Measurements from ENCODE around the gene CXCR1. TPM values are rescaled to one million over a fixed set of nuclear protein-coding genes. Genes with fewer than 3 reads are reported as not detected.

CXCR1 gene
- total RNA-seq, 6 experiments from 2014 or later, result not detected

DNA sequence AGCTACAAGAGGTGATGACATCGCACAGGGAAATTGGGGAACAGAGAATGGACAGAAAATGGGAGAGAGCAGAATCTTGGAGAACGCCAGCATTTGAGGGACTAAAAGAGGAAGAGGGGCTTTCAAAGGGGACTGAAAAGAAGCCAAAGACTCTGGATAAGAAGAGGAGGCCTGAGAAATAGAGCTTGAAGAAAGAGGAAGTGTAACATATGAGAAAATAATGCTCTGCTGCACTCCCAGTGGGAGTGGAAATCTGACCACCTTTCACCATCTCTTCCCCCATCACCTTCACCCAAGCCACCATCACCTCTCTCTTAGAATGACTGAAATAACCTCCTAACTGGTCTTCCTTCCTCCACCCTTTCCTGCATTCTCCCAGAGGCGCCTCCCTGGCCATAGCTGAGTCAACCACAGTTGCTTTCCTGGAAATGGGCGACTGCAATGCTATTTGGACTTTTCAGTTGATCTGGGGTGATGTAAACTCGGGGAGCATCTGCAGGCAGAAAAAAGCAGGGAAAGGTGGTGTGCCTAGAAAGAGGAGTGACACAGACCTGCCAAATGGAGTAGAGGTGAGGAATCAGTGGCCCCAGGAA lies 16.8 kb downstream of the CXCR1 start:
- H3K36me3 Mint-ChIP-seq (ENCODE audit: low read depth), result no peaks in the 10 kb centered on the region
- H3K27ac Mint-ChIP-seq, result no peak overlapping the region
- DNase-seq, result no peak
- no peak overlapping the region for H3K4me3 Mint-ChIP-seq
- no peaks in the 10 kb centered on the region; the same call in 1 of the 2 replicates for H3K9me3 Mint-ChIP-seq
- no peaks in the 10 kb centered on the region for H3K4me1 Mint-ChIP-seq (ENCODE audit: low read depth)
- peaks cover 39% of the 10 kb centered on the region for H3K27me3 Mint-ChIP-seq (ENCODE audit: insufficient read depth)
- no peak for TF ChIP-seq CTCF (IDR thresholded peaks at IDR 0.05)

- DNase-seq, result no peak
- Mint-ChIP-seq H3K4me3 (no peak overlapping the region), H3K4me1 (ENCODE audit: low read depth) (no peaks in the 10 kb centered on the region), H3K9me3 (no peaks in the 10 kb centered on the region; the same call in 1 of the 2 replicates), H3K27me3 (ENCODE audit: insufficient read depth) (peaks cover 34% of the 10 kb centered on the region), H3K36me3 (ENCODE audit: low read depth) (no peaks in the 10 kb centered on the region), H3K27ac (no peak overlapping the region)
- TF ChIP-seq CTCF (IDR thresholded peaks at IDR 0.05), result no peak
These were observed 17.7 kb downstream of the CXCR1 start for GRCh38 chr2:218149098-218149497.

- no peak for DNase-seq
- Mint-ChIP-seq H3K27ac (no peak overlapping the region), H3K4me1 (ENCODE audit: low read depth) (no peaks in the 10 kb centered on the region), H3K36me3 (ENCODE audit: low read depth) (no peaks in the 10 kb centered on the region), H3K9me3 (no peaks in the 10 kb centered on the region; the same call in 1 of the 2 replicates), H3K27me3 (ENCODE audit: insufficient read depth) (peaks cover 34% of the 10 kb centered on the region), H3K4me3 (no peak overlapping the region)
- TF ChIP-seq CTCF (IDR thresholded peaks at IDR 0.05), result no peak
These were observed 20.7 kb downstream of the CXCR1 start for GRCh38 chr2:218146056-218146455.

GRCh38 chr2:218145124-218145523 lies 21.6 kb downstream of the CXCR1 start:
- Mint-ChIP-seq H3K4me3 (no peak overlapping the region), H3K27ac (no peak overlapping the region), H3K4me1 (ENCODE audit: low read depth) (no peaks in the 10 kb centered on the region), H3K27me3 (ENCODE audit: insufficient read depth) (peaks cover 32% of the 10 kb centered on the region), H3K9me3 (no peaks in the 10 kb centered on the region; the same call in 1 of the 2 replicates), H3K36me3 (ENCODE audit: low read depth) (no peaks in the 10 kb centered on the region)
- DNase-seq, result no peak
- TF ChIP-seq CTCF (IDR thresholded peaks at IDR 0.05), result no peak

DNA sequence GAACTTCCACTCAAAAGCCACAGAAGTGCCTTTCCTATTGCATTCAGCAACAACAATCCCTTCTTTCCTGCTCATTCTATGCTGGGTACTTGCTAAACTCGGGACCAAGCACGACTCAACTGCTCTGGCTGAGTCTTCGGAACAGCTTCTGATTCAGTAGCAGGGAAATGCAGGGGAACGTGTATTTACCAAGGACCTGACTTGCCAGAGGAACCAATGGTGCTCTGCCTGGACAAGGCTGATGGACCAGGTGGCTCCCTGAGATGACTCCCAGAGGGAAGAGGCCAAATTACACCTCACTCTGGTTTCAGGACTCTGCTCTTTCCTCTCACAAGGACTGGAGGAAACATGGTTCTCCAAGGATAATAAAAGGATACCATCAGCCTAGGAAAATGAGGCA lies 28.7 kb downstream of the CXCR1 start:
- H3K4me3 Mint-ChIP-seq, result no peak overlapping the region
- H3K4me1 Mint-ChIP-seq (ENCODE audit: low read depth), result no peaks in the 10 kb centered on the region
- peaks cover 58% of the 10 kb centered on the region for H3K27me3 Mint-ChIP-seq (ENCODE audit: insufficient read depth)
- no peak overlapping the region for H3K27ac Mint-ChIP-seq
- no peak for TF ChIP-seq CTCF (IDR thresholded peaks at IDR 0.05)
- DNase-seq, result no peak
- no peaks in the 10 kb centered on the region for H3K36me3 Mint-ChIP-seq (ENCODE audit: low read depth)
- no peaks in the 10 kb centered on the region for H3K9me3 Mint-ChIP-seq
